AG20443 (cell line): ENCODE results near the gene PUM1.
"Not testable (repeated sequence)": the region's sequence is repeated elsewhere in the genome, so short reads cannot be mapped to it uniquely, and the experiment has no call there.

Experiments
- DNase-seq: peaks from one replicate; pipeline ENCODE4 v3.0.0; 2012; ENCODE audit warnings: low spot score, mixed read lengths

Gene PUM1

GRCh38 chr1:30991862-30992606, 73.5 kb downstream of the PUM1 start:
- DNase-seq, result no peak

GRCh38 chr1:30990591-30990990, 74.9 kb downstream of the PUM1 start:
- DNase-seq, result no peak

- no peak for DNase-seq
These were observed 77.5 kb downstream of the PUM1 start for GRCh38 chr1:30988045-30988444.

- DNase-seq, result peak; percentile 39
These were observed 78.8 kb downstream of the PUM1 start for GRCh38 chr1:30986755-30987154.

GRCh38 chr1:30984991-30985503, 80.5 kb downstream of the PUM1 start:
- no peak for DNase-seq

- DNase-seq, result peak; percentile 11
These were observed 81.2 kb downstream of the PUM1 start for GRCh38 chr1:30984165-30984889.

- DNase-seq, result no peak
These were observed 82.6 kb downstream of the PUM1 start for GRCh38 chr1:30982937-30983336.

GRCh38 chr1:30982431-30982830, 83.1 kb downstream of the PUM1 start:
- no peak for DNase-seq

GRCh38 chr1:30981172-30981571, 84.3 kb downstream of the PUM1 start:
- no peak for DNase-seq

- no peak for DNase-seq
These were observed 88.0 kb downstream of the PUM1 start for GRCh38 chr1:30977511-30977910.

GRCh38 chr1:30977105-30977504, 88.4 kb downstream of the PUM1 start:
- DNase-seq, result no peak

GRCh38 chr1:30976143-30976542, 89.4 kb downstream of the PUM1 start:
- DNase-seq, result peak; percentile 24

- no peak for DNase-seq
These were observed 90.3 kb downstream of the PUM1 start for GRCh38 chr1:30975217-30975616.

- no peak for DNase-seq
These were observed 91.0 kb downstream of the PUM1 start for GRCh38 chr1:30974536-30974935.

GRCh38 chr1:30972349-30972748, 93.2 kb downstream of the PUM1 start:
- not testable (repeated sequence) for DNase-seq

GRCh38 chr1:30971496-30971895, 94.0 kb downstream of the PUM1 start:
- DNase-seq, result no peak

- DNase-seq, result no peak
These were observed 95.6 kb downstream of the PUM1 start for GRCh38 chr1:30969903-30970302.

- DNase-seq, result no peak
These were observed 97.1 kb downstream of the PUM1 start for GRCh38 chr1:30968220-30968971.

- peak; percentile 43 for DNase-seq
These were observed 98.7 kb downstream of the PUM1 start for GRCh38 chr1:30966690-30967369.

GRCh38 chr1:30965924-30966599, 99.5 kb downstream of the PUM1 start:
- DNase-seq, result no peak

GRCh38 chr1:30964706-30965105, 100.8 kb downstream of the PUM1 start:
- DNase-seq, result no peak
